Activated T-helper 2 cell treated with anti-CD3 and anti-CD28 coated beads, Interferon-gamma antibody, Interleukin-2, Interleukin-4, amounts not matched to agents 10 μg/mL and 5 μg/mL and 100 μg/mL, durations not matched to agents 14 hours and 24 hours and 36 hours (primary cell): ENCODE data around the gene VPS52. TPM values are rescaled to one million over a fixed set of nuclear protein-coding genes. Genes with fewer than 3 reads are reported as not detected.

Experiments used
- DNase-seq: peaks from one replicate; pipeline ENCODE4 v3.0.0; 2021; ENCODE audit warnings: low spot score
- H3K27ac Mint-ChIP-seq: one replicate; pipeline ENCODE4 v1.8.0; 2021; ENCODE audit warnings: mixed read lengths
- H3K27me3 Mint-ChIP-seq: one replicate; pipeline ENCODE4 v1.8.0; 2021; ENCODE audit warnings: low read depth, mixed read lengths
- H3K36me3 Mint-ChIP-seq: one replicate; pipeline ENCODE4 v1.8.0; 2021; ENCODE audit warnings: low read depth, mixed read lengths
- H3K4me1 Mint-ChIP-seq: one replicate; pipeline ENCODE4 v1.8.0; 2021; ENCODE audit warnings: low read depth, mixed read lengths
- H3K4me3 Mint-ChIP-seq: one replicate; pipeline ENCODE4 v1.8.0; 2021; ENCODE audit warnings: low read depth, mild to moderate bottlenecking, moderate library complexity, mixed read lengths
- H3K9me3 Mint-ChIP-seq: one replicate; pipeline ENCODE4 v1.8.0; 2021; ENCODE audit warnings: mixed read lengths
- intact Hi-C: fragments of 100-400 bp; cut with micrococcal nuclease; formaldehyde crosslinking; loops from one replicate; pipeline ENCODE4 v1.15.1; 2023
- total RNA-seq: library from RNA; stranded (reverse); gene quantifications from 2 replicates; pipeline ENCODE4 v1.2.3, GENCODE V29; 2022

Gene VPS52
- total RNA-seq, 1 donor from 2014 or later, result 56.7 TPM

GRCh38 chr6:33217246-33217645 lies 54.4 kb downstream of the VPS52 start:
- intact Hi-C loops, result no loop called here
- no peak for DNase-seq
- Mint-ChIP-seq H3K27ac (no peak overlapping the region), H3K9me3 (no peaks in the 10 kb centered on the region), H3K4me3 (no peak overlapping the region), H3K27me3 (peaks cover 45% of the 10 kb centered on the region), H3K36me3 (peaks cover 13% of the 10 kb centered on the region), H3K4me1 (peaks cover 16% of the 10 kb centered on the region)

- peaks cover 40% of the 10 kb centered on the region for H3K27me3 Mint-ChIP-seq
- intact Hi-C loops, result no loop called here
- H3K4me1 Mint-ChIP-seq, result peaks cover 16% of the 10 kb centered on the region
- peaks cover 22% of the 10 kb centered on the region for H3K36me3 Mint-ChIP-seq
- H3K9me3 Mint-ChIP-seq, result no peaks in the 10 kb centered on the region
- no peak overlapping the region for H3K27ac Mint-ChIP-seq
- no peak overlapping the region for H3K4me3 Mint-ChIP-seq
- no peak for DNase-seq
These were observed 55.5 kb downstream of the VPS52 start for GRCh38 chr6:33216117-33216649.

- DNase-seq, result no peak
- H3K27me3 Mint-ChIP-seq, result peaks cover 38% of the 10 kb centered on the region
- H3K27ac Mint-ChIP-seq, result no peak overlapping the region
- intact Hi-C loops, result no loop called here
- peaks cover 28% of the 10 kb centered on the region for H3K36me3 Mint-ChIP-seq
- peaks cover 16% of the 10 kb centered on the region for H3K4me1 Mint-ChIP-seq
- no peaks in the 10 kb centered on the region for H3K9me3 Mint-ChIP-seq
- H3K4me3 Mint-ChIP-seq, result no peak overlapping the region
These were observed 56.2 kb downstream of the VPS52 start for GRCh38 chr6:33215271-33216116.

- DNase-seq, result no peak
- intact Hi-C loops, result no loop called here
- Mint-ChIP-seq H3K27ac (no peak overlapping the region), H3K27me3 (peaks cover 36% of the 10 kb centered on the region), H3K9me3 (no peaks in the 10 kb centered on the region), H3K4me3 (no peak overlapping the region), H3K36me3 (peaks cover 41% of the 10 kb centered on the region), H3K4me1 (peaks cover 24% of the 10 kb centered on the region)
These were observed 57.7 kb downstream of the VPS52 start for GRCh38 chr6:33213989-33214335.

- peaks cover 41% of the 10 kb centered on the region for H3K36me3 Mint-ChIP-seq
- peaks cover 26% of the 10 kb centered on the region for H3K4me1 Mint-ChIP-seq
- DNase-seq, result no peak
- H3K9me3 Mint-ChIP-seq, result no peaks in the 10 kb centered on the region
- intact Hi-C loops, result no loop called here
- no peak overlapping the region for H3K27ac Mint-ChIP-seq
- H3K27me3 Mint-ChIP-seq, result peaks cover 35% of the 10 kb centered on the region
- H3K4me3 Mint-ChIP-seq, result peak overlapping the region; percentile 34
These were observed 58.3 kb downstream of the VPS52 start for GRCh38 chr6:33213166-33213988.

GRCh38 chr6:33212857-33213165 lies 58.9 kb downstream of the VPS52 start:
- peaks cover 41% of the 10 kb centered on the region for H3K36me3 Mint-ChIP-seq
- H3K27ac Mint-ChIP-seq, result no peak overlapping the region
- intact Hi-C loops, result no loop called here
- no peaks in the 10 kb centered on the region for H3K9me3 Mint-ChIP-seq
- no peak overlapping the region for H3K4me3 Mint-ChIP-seq
- H3K4me1 Mint-ChIP-seq, result peaks cover 26% of the 10 kb centered on the region
- H3K27me3 Mint-ChIP-seq, result peaks cover 31% of the 10 kb centered on the region
- DNase-seq, result no peak

GRCh38 chr6:33211666-33212422 lies 59.8 kb downstream of the VPS52 start:
- Mint-ChIP-seq H3K4me3 (no peak overlapping the region), H3K4me1 (peaks cover 29% of the 10 kb centered on the region), H3K27ac (peak overlapping the region; percentile 4), H3K27me3 (peaks cover 30% of the 10 kb centered on the region), H3K9me3 (no peaks in the 10 kb centered on the region), H3K36me3 (peaks cover 41% of the 10 kb centered on the region)
- intact Hi-C loops, result no loop called here
- no peak for DNase-seq

GRCh38 chr6:33211136-33211535 lies 60.5 kb downstream of the VPS52 start:
- no peak overlapping the region for H3K27ac Mint-ChIP-seq
- no peaks in the 10 kb centered on the region for H3K9me3 Mint-ChIP-seq
- H3K4me3 Mint-ChIP-seq, result no peak overlapping the region
- peaks cover 41% of the 10 kb centered on the region for H3K36me3 Mint-ChIP-seq
- H3K27me3 Mint-ChIP-seq, result peaks cover 30% of the 10 kb centered on the region
- H3K4me1 Mint-ChIP-seq, result peaks cover 35% of the 10 kb centered on the region
- DNase-seq, result no peak
- intact Hi-C loops, result no loop called here

- Mint-ChIP-seq H3K36me3 (peaks cover 41% of the 10 kb centered on the region), H3K27me3 (peaks cover 27% of the 10 kb centered on the region), H3K4me3 (peak overlapping the region; percentile 88), H3K9me3 (no peaks in the 10 kb centered on the region), H3K4me1 (peaks cover 47% of the 10 kb centered on the region), H3K27ac (no peak overlapping the region)
- intact Hi-C loops, result loop anchor here (5.0 to 10.0 kb wide), 2 partner anchors 182 to 365 kb away; partner anchors contain the start of genes KIFC1 and PSMB8
- DNase-seq, result no peak
These were observed 61.8 kb downstream of the VPS52 start for GRCh38 chr6:33209856-33210255.

- H3K4me3 Mint-ChIP-seq, result peak within 1 kb of the TSS; percentile 88
- DNase-seq, result peak; percentile 81
- H3K9me3 Mint-ChIP-seq, result no peaks in the 10 kb centered on the region
- H3K36me3 Mint-ChIP-seq, result peaks cover 47% of the 10 kb centered on the region
- intact Hi-C loops, result loop anchor here (5.0 to 10.0 kb wide), 2 partner anchors 184 to 364 kb away; partner anchors contain the start of genes KIFC1 and PSMB8
- peaks cover 14% of the 10 kb centered on the region for H3K27me3 Mint-ChIP-seq
- H3K27ac Mint-ChIP-seq, result peak within 1 kb of the TSS; percentile 92
- H3K4me1 Mint-ChIP-seq, result peaks cover 48% of the 10 kb centered on the region
These were observed 63.3 kb downstream of the VPS52 start, which contains the start of gene RING1 for GRCh38 chr6:33208091-33208967. Gene RING1 (plus strand): TSS chr6:33208500. CDS start chr6:33208823, 323 bp downstream.

GRCh38 chr6:33207552-33208090 lies 64.1 kb downstream of the VPS52 start:
- no peak for DNase-seq
- H3K4me1 Mint-ChIP-seq, result peaks cover 49% of the 10 kb centered on the region
- H3K9me3 Mint-ChIP-seq, result no peaks in the 10 kb centered on the region

More at GRCh38 chr6:33207552-33208090, 64.1 kb downstream of the VPS52 start:
- intact Hi-C loops, result loop anchor here (5.0 to 10.0 kb wide), 2 partner anchors 185 to 363 kb away; partner anchors contain the start of genes KIFC1 and PSMB8
- Mint-ChIP-seq H3K36me3 (peaks cover 48% of the 10 kb centered on the region), H3K27me3 (peaks cover 7% of the 10 kb centered on the region), H3K4me3 (peak overlapping the region; percentile 88), H3K27ac (peak overlapping the region; percentile 92)
